H1 (cell line): ENCODE results near the gene ZNF446. TPM values are rescaled to one million over a fixed set of nuclear protein-coding genes. Genes with fewer than 3 reads are reported as not detected.

Source experiments
- NANOG ChIP-seq: IDR thresholded peaks from 2 replicates; pipeline ENCODE4 v1.6.1; 2011; ENCODE audit warnings: low read length, low read depth, mild to moderate bottlenecking, inconsistent platforms; ENCODE audit not compliant: insufficient read depth, poor library complexity, severe bottlenecking
- TAF1 ChIP-seq: IDR thresholded peaks from 2 replicates; pipeline ENCODE4 v1.6.1; 2011; ENCODE audit warnings: mild to moderate bottlenecking, low read depth, low read length
- polyA plus RNA-seq, 7 experiments: library from polyadenylated mRNA; depleted of rRNA in 3 of 7; stranded (reverse) in 5 of 7; unstranded in 2 of 7; fragments of >200 nt in 5 of 7; fragments of 200-250 nt in 2 of 7; gene quantifications; 1 replicate in 5 of 7; 2 replicates in 1 of 7; 4 replicates in 1 of 7; pipeline versions ENCODE4 v1.2.1 to v1.2.3, GENCODE V29; 2011 to 2013; ENCODE audit warnings: missing spikeins in 2 of 7, mixed read lengths in 2 of 7
- total RNA-seq: library from RNA; stranded (reverse); fragmentation: NEBNext Ultra II Directional; extraction: Animal tissue kit (Norgen Biotek cat#: 25700); gene quantifications from 2 replicates; pipeline ENCODE4 v1.2.1, GENCODE V29; 2021

The ZNF446 gene
- total and polyA plus RNA-seq, 2 of the 8 experiments (the other 6 are each of a cell fraction or from before 2014, with no cell fraction given) = 4.1 to 5.5 TPM

GRCh38 chr19:58439576-58440554 is 36.3 kb upstream of the ZNF446 start, which contains the start of gene ZNF132 (continued):
- TF ChIP-seq NANOG (no peak), TAF1 (peak; percentile 44; the same call in 1 of the 2 replicates)
- TF ChIP-seq, all 59 proteins: peak for 19
